Measurements from ENCODE around the gene PPP1R15B. TPM values are rescaled to one million over a fixed set of nuclear protein-coding genes. Genes with fewer than 3 reads are reported as not detected.
A peak's percentile ranks its signal among the peaks of the same experiment; 100 is the strongest.

PPP1R15B gene
- total RNA-seq, 2 donors from 2014 or later, result 44.8 to 79.2 TPM

GRCh38 chr1:204455063-204455830 is 43.6 kb upstream of the PPP1R15B start:
- TF ChIP-seq, protein P1, sequence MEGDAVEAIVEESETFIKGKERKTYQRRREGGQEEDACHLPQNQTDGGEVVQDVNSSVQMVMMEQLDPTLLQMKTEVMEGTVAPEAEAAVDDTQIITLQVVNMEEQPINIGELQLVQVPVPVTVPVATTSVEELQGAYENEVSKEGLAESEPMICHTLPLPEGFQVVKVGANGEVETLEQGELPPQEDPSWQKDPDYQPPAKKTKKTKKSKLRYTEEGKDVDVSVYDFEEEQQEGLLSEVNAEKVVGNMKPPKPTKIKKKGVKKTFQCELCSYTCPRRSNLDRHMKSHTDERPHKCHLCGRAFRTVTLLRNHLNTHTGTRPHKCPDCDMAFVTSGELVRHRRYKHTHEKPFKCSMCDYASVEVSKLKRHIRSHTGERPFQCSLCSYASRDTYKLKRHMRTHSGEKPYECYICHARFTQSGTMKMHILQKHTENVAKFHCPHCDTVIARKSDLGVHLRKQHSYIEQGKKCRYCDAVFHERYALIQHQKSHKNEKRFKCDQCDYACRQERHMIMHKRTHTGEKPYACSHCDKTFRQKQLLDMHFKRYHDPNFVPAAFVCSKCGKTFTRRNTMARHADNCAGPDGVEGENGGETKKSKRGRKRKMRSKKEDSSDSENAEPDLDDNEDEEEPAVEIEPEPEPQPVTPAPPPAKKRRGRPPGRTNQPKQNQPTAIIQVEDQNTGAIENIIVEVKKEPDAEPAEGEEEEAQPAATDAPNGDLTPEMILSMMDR (conservative IDR thresholded peaks at IDR 0.05), result no peak
- no peaks in the 10 kb centered on the region for H3K9me3 Mint-ChIP-seq
- peaks cover 13% of the 10 kb centered on the region for H3K4me1 Mint-ChIP-seq
- Histone ChIP-seq H3K36me3 (ENCODE audit: control insufficient read depth, insufficient read depth, low read length) (peaks cover 12% of the 10 kb centered on the region), H3K4me3 (ENCODE audit: low read length) (no peak overlapping the region), H3K9me3 (ENCODE audit: control insufficient read depth, low read length) (no peaks in the 10 kb centered on the region), H3K27ac (ENCODE audit: low read depth, low read length) (peak overlapping the region; percentile 98), H3K4me1 (ENCODE audit: control insufficient read depth, insufficient read depth, low read length) (no peaks in the 10 kb centered on the region), H3K27me3 (ENCODE audit: control insufficient read depth, insufficient read depth, low read length, poor library complexity, severe bottlenecking) (no peaks in the 10 kb centered on the region), H3K9ac (ENCODE audit: extremely low read depth, low read length, poor library complexity, severe bottlenecking) (no peak overlapping the region)
- no peaks in the 10 kb centered on the region for H3K27me3 Mint-ChIP-seq (ENCODE audit: insufficient read depth)
- DNase-seq, result peak; percentile 65
- no peak overlapping the region for H3K27ac Mint-ChIP-seq
- no peak overlapping the region for H3K4me3 Mint-ChIP-seq
- 63% methylated on average over 17 of the region's 18 CpGs; no CpG with 5 or more reads in 1 of the 2 experiments for WGBS, 2 experiments (ENCODE audit: insufficient coverage in 1 of 2, insufficient read length in 1 of 2)
- H3K36me3 Mint-ChIP-seq (ENCODE audit: low read depth), result peaks cover 34% of the 10 kb centered on the region

- no peak overlapping the region for H3K27ac Mint-ChIP-seq
These were observed 42.9 kb upstream of the PPP1R15B start for GRCh38 chr1:204454476-204454875.

DNA sequence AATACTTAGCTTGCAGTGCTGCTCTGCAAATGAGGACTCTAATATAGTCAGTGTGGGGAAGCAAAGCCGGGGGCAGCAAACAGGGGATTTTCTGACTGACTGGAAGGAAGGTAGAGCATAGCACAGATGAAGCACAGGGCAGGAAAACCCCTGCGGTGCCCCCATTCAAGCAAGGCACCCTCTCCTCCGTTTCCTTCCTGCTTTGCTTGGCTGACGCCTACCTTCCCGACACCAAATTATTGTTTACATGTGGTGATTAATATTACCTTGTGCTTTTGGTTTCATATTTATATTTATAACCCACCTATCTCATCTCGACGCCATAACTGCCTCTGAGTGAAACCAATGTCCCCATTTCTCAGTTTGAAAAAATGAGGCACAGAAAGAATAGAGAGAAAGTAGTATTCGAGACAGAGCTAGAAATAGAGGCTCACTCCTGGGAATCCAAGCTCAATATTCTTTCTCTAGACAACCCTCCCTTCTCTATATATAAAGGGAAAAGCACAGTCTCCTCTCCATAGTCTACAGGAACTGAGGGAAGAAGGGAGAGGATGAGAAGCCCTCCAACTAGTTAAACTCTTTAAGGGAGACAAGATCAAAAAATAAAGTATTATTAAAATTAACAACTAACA is 41.6 kb upstream of the PPP1R15B start:
- no peaks in the 10 kb centered on the region for H3K9me3 ChIP-seq (ENCODE audit: control insufficient read depth, low read length)
- no peak overlapping the region for H3K27ac ChIP-seq (ENCODE audit: low read depth, low read length)
- H3K36me3 ChIP-seq (ENCODE audit: control insufficient read depth, insufficient read depth, low read length), result peaks cover 6% of the 10 kb centered on the region
- no peaks in the 10 kb centered on the region for H3K27me3 ChIP-seq (ENCODE audit: control insufficient read depth, insufficient read depth, low read length, poor library complexity, severe bottlenecking)
- Mint-ChIP-seq H3K4me1 (peaks cover 16% of the 10 kb centered on the region), H3K36me3 (ENCODE audit: low read depth) (peaks cover 21% of the 10 kb centered on the region), H3K9me3 (no peaks in the 10 kb centered on the region), H3K27ac (no peak overlapping the region), H3K4me3 (no peak overlapping the region), H3K27me3 (ENCODE audit: insufficient read depth) (no peaks in the 10 kb centered on the region)
- 82% methylated on average over 6 of the region's 8 CpGs; no CpG with 5 or more reads in 1 of the 2 experiments for WGBS, 2 experiments (ENCODE audit: insufficient coverage in 1 of 2, insufficient read length in 1 of 2)
- H3K9ac ChIP-seq (ENCODE audit: extremely low read depth, low read length, poor library complexity, severe bottlenecking), result no peak overlapping the region
- TF ChIP-seq, protein P1 (conservative IDR thresholded peaks at IDR 0.05), result no peak
- H3K4me3 ChIP-seq (ENCODE audit: low read length), result no peak overlapping the region
- no peaks in the 10 kb centered on the region for H3K4me1 ChIP-seq (ENCODE audit: control insufficient read depth, insufficient read depth, low read length)
- DNase-seq, result peak; percentile 63

More at GRCh38 chr1:204454476-204454875, 42.9 kb upstream of the PPP1R15B start:
- no peak overlapping the region for H3K4me3 ChIP-seq (ENCODE audit: low read length)
- no peak for DNase-seq
- Mint-ChIP-seq H3K4me3 (no peak overlapping the region), H3K4me1 (peaks cover 16% of the 10 kb centered on the region), H3K9me3 (no peaks in the 10 kb centered on the region), H3K27me3 (ENCODE audit: insufficient read depth) (no peaks in the 10 kb centered on the region), H3K36me3 (ENCODE audit: low read depth) (peaks cover 27% of the 10 kb centered on the region)
- peaks cover 10% of the 10 kb centered on the region for H3K36me3 ChIP-seq (ENCODE audit: control insufficient read depth, insufficient read depth, low read length)
- peak overlapping the region; percentile 98 for H3K27ac ChIP-seq (ENCODE audit: low read depth, low read length)
- TF ChIP-seq, protein P1 (conservative IDR thresholded peaks at IDR 0.05), result no peak
- H3K4me1 ChIP-seq (ENCODE audit: control insufficient read depth, insufficient read depth, low read length), result no peaks in the 10 kb centered on the region
- no peaks in the 10 kb centered on the region for H3K27me3 ChIP-seq (ENCODE audit: control insufficient read depth, insufficient read depth, low read length, poor library complexity, severe bottlenecking)
- no peaks in the 10 kb centered on the region for H3K9me3 ChIP-seq (ENCODE audit: control insufficient read depth, low read length)
- WGBS, 2 experiments (ENCODE audit: insufficient coverage in 1 of 2, insufficient read length in 1 of 2), result 86 to 90% methylated on average over 2 to 4 of the region's 4 CpGs
- H3K9ac ChIP-seq (ENCODE audit: extremely low read depth, low read length, poor library complexity, severe bottlenecking), result no peak overlapping the region
